GM03348 (cell line): ENCODE measurements around the gene NPS.

ENCODE experiments used
- DNase-seq: peaks from one replicate; pipeline ENCODE4 v3.0.0; 2012; ENCODE audit warnings: low spot score

Gene NPS, protein sequence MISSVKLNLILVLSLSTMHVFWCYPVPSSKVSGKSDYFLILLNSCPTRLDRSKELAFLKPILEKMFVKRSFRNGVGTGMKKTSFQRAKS

DNA sequence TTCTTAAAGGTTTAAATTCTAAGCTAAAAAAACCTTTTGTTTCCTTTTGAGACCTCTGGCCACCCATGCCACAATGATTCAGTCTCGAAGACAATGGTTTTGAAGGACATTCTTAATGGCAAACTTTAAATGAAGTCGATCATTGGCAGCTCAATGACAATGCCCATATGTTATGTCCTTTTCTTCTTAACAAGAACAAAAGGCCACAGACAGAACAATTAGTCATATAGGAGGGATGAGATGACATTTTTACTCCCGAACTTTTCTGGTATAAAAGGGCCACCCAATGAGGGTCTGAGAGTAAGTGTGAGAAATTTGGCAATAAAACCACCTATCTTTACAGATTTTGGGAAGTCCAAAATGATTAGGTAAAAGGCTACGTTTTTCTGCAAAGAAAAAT is at the start of gene NPS:
Gene NPS, plus strand, starts transcription at position 301 of the 400 bp plus-strand sequence. Its CDS starts 60 bp downstream, at position 361.
- DNase-seq: no peak

- DNase-seq: no peak
These were observed 49.0 kb upstream of the NPS start for GRCh38 chr10:127500127-127500526.

GRCh38 chr10:127506094-127506493 is 43.0 kb upstream of the NPS start:
- DNase-seq: no peak

- no peak for DNase-seq
These were observed 26.8 kb upstream of the NPS start for GRCh38 chr10:127522298-127522697.

- DNase-seq: no peak
These were observed 25.6 kb upstream of the NPS start for GRCh38 chr10:127523476-127523875.

DNA sequence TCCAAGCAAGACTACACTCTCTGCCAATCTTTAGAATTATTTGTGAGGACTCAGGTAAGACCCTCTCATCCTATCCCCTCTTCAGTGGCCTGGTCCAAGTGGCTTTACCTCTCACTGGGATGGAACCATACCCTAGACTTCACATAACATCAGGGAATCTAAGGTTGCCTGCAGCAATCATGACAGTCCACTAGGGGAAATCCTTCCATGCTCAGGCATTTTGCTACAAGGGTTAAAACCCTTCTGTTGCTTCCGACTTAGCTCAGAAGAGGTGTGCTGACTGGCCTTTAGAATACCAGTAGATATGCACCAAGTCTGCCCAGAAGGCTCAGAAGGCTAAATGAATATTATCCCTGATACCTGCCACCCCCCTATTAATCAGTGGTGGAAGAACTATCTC is 24.9 kb upstream of the NPS start:
- DNase-seq: no peak

- DNase-seq: no peak
These were observed 24.0 kb upstream of the NPS start for GRCh38 chr10:127524908-127525665.

GRCh38 chr10:127525686-127526085 is 23.4 kb upstream of the NPS start:
- DNase-seq: no peak

- DNase-seq: no peak
These were observed 22.9 kb upstream of the NPS start for GRCh38 chr10:127526161-127526560.

DNA sequence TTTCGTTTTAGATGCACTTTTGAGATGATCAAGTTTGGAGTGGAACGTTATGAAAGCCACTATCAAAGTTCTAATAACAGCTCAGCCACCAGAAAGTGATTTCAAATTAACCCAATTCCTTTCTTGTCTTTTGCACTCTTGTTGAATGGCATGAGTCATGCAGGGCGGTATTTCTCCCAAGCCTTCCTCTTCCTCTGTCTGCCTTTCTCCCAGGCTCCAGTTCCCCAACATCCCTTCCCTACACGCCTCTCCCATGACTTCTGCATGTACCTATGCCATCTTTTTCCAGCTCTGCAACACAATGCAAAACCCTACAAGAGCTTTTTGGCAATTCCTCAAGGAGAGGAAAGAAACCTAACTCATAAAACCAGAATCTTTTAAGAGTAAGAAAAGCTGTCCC is 21.8 kb upstream of the NPS start:
- DNase-seq: no peak

GRCh38 chr10:127527891-127528290 is 21.2 kb upstream of the NPS start:
- DNase-seq: no peak

- DNase-seq: no peak
These were observed 16.9 kb upstream of the NPS start for GRCh38 chr10:127532193-127532592.

DNA sequence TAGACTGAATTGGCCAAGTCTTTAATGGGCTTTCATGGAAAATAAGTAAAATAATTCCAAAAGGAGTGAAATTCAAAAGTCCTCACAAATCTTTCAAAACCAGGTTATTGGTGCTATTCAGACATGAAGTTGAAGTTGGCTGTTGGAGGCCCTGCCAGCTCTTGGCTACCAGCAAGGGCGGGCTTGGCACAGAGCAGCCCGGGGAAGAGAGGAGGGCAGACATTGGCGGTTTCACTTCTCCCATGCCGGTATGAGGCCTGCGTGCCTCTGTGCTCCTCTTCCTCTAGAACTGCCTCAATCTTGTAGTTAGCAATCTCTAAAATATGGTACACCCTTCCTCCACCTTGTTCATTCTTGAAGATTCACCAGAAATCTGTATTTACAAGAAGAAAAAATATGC is 16.4 kb upstream of the NPS start:
- no peak for DNase-seq

GRCh38 chr10:127534074-127534473 is 15.0 kb upstream of the NPS start:
- DNase-seq: no peak

GRCh38 chr10:127534496-127534895 is 14.6 kb upstream of the NPS start:
- DNase-seq: no peak

DNA sequence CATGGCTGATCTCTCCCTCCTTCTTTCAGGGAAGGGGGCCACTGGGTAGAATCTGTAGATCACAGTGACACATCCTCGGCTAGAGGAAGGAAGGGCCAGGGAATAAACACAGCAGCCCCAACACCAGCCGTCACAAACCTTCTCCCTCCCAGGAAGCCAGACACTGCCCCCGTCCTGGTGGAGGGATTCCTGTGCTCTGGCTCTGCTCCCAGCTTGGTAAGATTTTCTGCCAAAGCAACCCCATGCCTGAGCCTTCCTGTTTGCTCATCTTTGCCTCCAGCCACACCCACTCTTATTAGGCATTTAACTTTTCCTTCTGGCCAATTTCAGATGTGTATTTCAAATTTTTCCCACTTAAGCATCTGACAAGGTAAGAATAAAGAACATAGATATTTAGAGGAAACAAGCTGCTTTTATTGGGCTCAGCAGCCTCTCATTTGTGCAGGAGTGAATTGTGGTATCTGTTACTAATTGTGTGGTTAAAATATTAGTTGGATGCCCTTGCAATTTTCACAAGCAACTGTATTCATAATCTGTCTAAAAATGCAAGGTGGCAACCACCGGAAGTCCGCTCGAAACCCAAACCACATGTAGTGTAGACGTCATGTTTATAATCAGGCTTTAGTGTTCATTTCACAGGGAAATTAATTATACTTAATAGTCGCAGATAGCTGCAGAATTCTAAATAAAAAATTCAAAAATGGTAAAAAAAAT is 13.2 kb upstream of the NPS start:
- DNase-seq: no peak

GRCh38 chr10:127536972-127537760 is 11.9 kb upstream of the NPS start:
- DNase-seq: no peak

DNA sequence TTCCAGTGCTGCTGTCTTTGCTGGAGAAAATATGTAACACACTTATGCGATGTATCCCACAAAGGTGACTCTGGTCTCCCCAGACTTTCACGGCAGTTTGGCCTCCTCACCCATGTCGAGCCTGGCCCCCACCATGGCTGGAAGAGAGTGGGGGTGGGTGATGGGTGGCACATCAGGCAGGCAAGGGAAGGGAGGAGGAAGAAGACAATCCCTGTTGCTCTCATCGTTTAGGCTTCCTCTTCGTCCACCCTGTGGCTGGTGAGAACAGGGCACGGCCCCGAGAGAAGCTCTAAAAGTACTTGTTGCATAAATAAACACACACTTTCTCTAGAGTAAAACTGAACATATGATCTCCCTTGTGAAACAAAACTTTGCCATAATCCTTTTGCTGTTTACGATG is 11.2 kb upstream of the NPS start:
- DNase-seq: no peak

DNA sequence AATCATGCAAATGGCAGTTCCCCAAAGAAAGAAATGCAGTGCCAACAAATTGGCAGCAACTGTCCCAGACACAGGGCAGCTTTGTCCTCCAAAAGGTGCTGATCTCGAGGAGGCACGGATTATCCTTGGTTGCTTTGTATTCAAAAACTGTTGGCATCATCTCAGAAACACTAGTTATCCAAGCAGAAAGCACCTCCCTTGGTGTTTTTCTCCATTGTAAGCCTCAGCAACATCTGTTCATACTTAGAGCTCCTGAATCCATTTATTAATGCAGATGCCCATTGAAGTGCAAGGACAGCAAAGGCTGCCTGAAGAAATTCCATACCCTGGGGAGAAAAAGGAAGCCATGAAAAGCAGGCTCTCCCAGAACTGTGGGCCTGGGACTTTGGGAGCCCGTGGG is 1.1 kb upstream of the NPS start:
- DNase-seq: no peak

DNA sequence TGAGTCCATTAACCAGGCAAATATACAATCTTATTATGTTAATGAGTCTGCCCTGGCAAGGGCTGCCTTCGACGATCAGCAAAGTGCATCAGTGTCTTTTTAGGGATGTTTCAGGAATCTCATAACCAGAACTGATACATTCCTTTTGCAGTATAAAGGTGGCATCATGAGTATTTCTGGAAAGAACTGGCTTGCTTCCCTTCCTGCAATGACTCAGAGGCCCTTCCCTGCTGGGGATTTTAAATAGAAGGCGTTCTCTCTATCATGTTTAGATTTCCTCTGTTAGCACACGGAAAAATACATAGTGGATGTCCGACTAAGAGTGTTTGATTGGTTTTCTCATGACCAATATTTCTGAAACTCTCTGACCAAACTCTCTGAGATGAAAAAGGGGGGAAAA is 1.8 kb downstream of the NPS start:
- no peak for DNase-seq

DNA sequence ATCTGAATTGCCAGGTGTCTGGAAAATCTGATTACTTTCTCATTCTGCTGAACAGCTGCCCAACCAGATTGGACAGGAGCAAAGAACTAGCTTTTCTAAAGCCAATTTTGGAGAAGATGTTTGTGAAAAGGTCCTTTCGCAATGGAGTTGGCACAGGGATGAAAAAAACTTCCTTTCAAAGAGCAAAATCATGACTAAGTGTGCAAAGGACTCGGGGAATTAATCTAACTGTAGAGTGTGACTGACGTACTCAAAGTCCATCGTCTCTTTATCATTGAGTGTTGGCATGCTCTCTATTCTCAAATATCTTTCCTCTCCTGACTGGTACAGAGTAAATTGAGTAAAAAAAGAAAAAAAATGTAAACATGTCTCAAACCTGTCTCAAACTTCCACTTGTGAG is 3.3 kb downstream of the NPS start:
- no peak for DNase-seq

- DNase-seq: no peak
These were observed 4.3 kb downstream of the NPS start for GRCh38 chr10:127553417-127553816.

DNA sequence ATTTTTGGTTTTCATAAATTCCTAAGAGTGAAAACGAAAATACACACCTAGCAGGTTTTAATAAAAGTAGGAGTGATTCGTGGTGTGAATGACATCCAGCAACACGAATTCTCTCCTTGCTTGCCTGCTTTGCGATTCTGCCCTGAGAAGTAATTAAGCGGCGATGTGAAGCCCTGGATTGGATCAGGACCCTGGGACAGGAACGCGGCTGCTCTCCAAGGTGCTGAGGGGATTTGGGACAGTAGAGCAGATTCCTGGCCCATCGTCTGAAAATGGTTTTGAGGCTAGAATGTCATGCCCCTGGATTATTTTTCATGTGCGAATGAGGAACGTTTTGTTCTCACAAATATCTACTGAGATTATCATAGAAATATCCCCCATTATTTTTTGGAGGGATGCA is 7.8 kb downstream of the NPS start:
- DNase-seq: no peak
